DND-41 (cell line): ENCODE results near the gene ARTN.
A peak's percentile ranks its signal among the peaks of the same experiment; 100 is the strongest.

Source experiments
- ATAC-seq: fragments of 200-7000 bp; cut with Tn5 transposase; 3 replicates; pipeline ENCODE4 v1.9.1; 2021; ENCODE audit warnings: low read depth; ENCODE audit not compliant: insufficient read depth
- DNase-seq: peaks from one replicate; pipeline ENCODE4 v3.0.0-alpha.2; 2020
- H2AFZ ChIP-seq: 2 replicates; pipeline ENCODE4 v1.6.0; 2012; ENCODE audit warnings: low read depth, low read length
- H3K27ac ChIP-seq: 2 replicates; pipeline ENCODE4 v1.5.1; 2012; ENCODE audit warnings: low read length, inconsistent platforms
- H3K27me3 ChIP-seq: fragments of 200-600 bp; sonication (generic); 2 replicates; pipeline ENCODE4 v1.6.0; 2012; ENCODE audit warnings: low read length, mild to moderate bottlenecking, inconsistent platforms; ENCODE audit not compliant: insufficient read depth, poor library complexity
- H3K36me3 ChIP-seq: 2 replicates; pipeline ENCODE4 v1.5.1; 2012; ENCODE audit warnings: low read length, inconsistent platforms; ENCODE audit not compliant: insufficient read depth
- H3K4me1 ChIP-seq: 2 replicates; pipeline ENCODE4 v1.5.1; 2012; ENCODE audit warnings: mild to moderate bottlenecking, low read length; ENCODE audit not compliant: insufficient read depth
- H3K4me2 ChIP-seq: 2 replicates; pipeline ENCODE4 v1.6.0; 2012; ENCODE audit warnings: mild to moderate bottlenecking, moderate library complexity, low read length, inconsistent platforms; ENCODE audit not compliant: insufficient read depth
- H3K4me3 ChIP-seq, 2 experiments: fragments of 200-600 bp in 1 of 2; shearing (Covaris generic) in 1 of 2; 2 replicates each; pipeline ENCODE4 v1.5.1; 2012 to 2016; ENCODE audit warnings: inconsistent platforms in 2 of 2, low read length in 2 of 2, mild to moderate bottlenecking in 2 of 2, low read depth in 1 of 2, moderate library complexity in 1 of 2
- H3K79me2 ChIP-seq: 2 replicates; pipeline ENCODE4 v1.6.0; 2012; ENCODE audit warnings: low read length, inconsistent platforms; ENCODE audit not compliant: insufficient read depth
- H3K9ac ChIP-seq: 2 replicates; pipeline ENCODE4 v1.6.0; 2012; ENCODE audit warnings: low read depth, mild to moderate bottlenecking, inconsistent platforms, low read length, moderate library complexity
- H3K9me3 ChIP-seq: 2 replicates; pipeline ENCODE4 v1.5.1; 2012; ENCODE audit warnings: low read length, moderate library complexity, mild to moderate bottlenecking, inconsistent platforms; ENCODE audit not compliant: insufficient read depth, severe bottlenecking
- H4K20me1 ChIP-seq: 2 replicates; pipeline ENCODE4 v1.6.0; 2012; ENCODE audit warnings: low read length; ENCODE audit not compliant: insufficient read depth
- CTCF ChIP-seq: IDR thresholded peaks from 2 replicates; pipeline ENCODE4 v1.5.1; 2012; ENCODE audit warnings: borderline replicate concordance, low read length, moderate library complexity, mild to moderate bottlenecking; ENCODE audit not compliant: poor library complexity, severe bottlenecking; ENCODE audit errors: extremely low read depth
- EZH2 ChIP-seq: IDR thresholded peaks from 3 replicates; pipeline ENCODE4 v1.6.1; 2012; ENCODE audit warnings: borderline replicate concordance, low read depth, mild to moderate bottlenecking, moderate library complexity, low read length, inconsistent platforms; ENCODE audit not compliant: severe bottlenecking

ARTN gene

GRCh38 chr1:43944860-43945259 is 11.3 kb downstream of the ARTN start:
- DNase-seq (no peak), ATAC-seq (no peak)

DNA sequence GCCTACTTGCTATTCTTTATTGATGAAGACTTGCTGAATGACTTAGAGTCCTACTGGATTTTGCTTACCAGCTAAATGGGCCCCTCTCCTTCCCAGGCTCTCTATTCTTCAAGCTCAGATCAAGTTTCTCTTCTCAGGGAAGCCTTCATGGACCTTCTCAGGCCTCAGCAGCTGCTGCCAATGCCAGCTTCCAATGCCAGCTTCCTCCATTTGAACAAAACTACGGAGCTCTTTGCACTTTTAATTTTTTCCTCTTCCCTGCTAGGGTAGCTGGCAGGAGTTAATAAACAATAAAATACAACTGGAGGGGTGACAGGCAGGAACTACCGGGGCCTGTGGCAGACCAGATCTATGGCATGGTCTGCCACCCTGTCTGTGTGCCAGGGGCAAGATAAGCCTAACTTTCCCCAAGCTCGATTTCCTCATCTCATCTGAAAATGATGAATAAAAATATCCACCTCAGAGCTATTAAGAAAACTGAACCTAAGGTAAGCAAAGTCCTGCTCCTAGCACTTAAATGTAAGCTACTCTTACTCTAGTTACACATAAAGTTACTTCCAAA is 12.2 kb downstream of the ARTN start:
- TF ChIP-seq EZH2 (no peak), CTCF (no peak)
- H3K4me2 ChIP-seq: peak overlapping the region; percentile 98
- H3K36me3 ChIP-seq: peaks cover 19% of the 10 kb centered on the region
- peaks cover 39% of the 10 kb centered on the region for H3K4me1 ChIP-seq
- H3K9me3 ChIP-seq: no peaks in the 10 kb centered on the region
- H2AFZ ChIP-seq: peak overlapping the region; percentile 100
- peak overlapping the region; percentile 92 for H3K9ac ChIP-seq
- peaks cover 41% of the 10 kb centered on the region for H3K79me2 ChIP-seq
- no peaks in the 10 kb centered on the region for H3K27me3 ChIP-seq
- no peak for DNase-seq
- no peak for ATAC-seq
- H4K20me1 ChIP-seq: peaks cover 17% of the 10 kb centered on the region
- H3K27ac ChIP-seq: peak overlapping the region; percentile 99
- peak overlapping the region; percentile 96 to 98 for H3K4me3 ChIP-seq

More at GRCh38 chr1:43944860-43945259, 11.3 kb downstream of the ARTN start:
- TF ChIP-seq EZH2: no peak
- TF ChIP-seq CTCF: no peak
- Histone ChIP-seq H3K9ac (no peak overlapping the region), H4K20me1 (peaks cover 16% of the 10 kb centered on the region), H2AFZ (no peak overlapping the region), H3K27ac (no peak overlapping the region), H3K36me3 (peaks cover 10% of the 10 kb centered on the region), H3K4me3 (peak overlapping the region in 1 of 2 experiments; percentile 5; a peak in 1 of 4 replicates), H3K79me2 (peaks cover 41% of the 10 kb centered on the region), H3K4me1 (peaks cover 39% of the 10 kb centered on the region), H3K9me3 (no peaks in the 10 kb centered on the region), H3K4me2 (peak overlapping the region; percentile 98; the same call in 1 of the 2 replicates), H3K27me3 (no peaks in the 10 kb centered on the region)

GRCh38 chr1:43946236-43947060 is 12.8 kb downstream of the ARTN start, which contains the start of gene IPO13:
Gene IPO13 (plus strand): TSS chr1:43946950. CDS start chr1:43947601, 651 bp downstream.
- peak within 1 kb of the TSS; percentile 96 to 98 for H3K4me3 ChIP-seq
- peak within 1 kb of the TSS; percentile 99 for H3K27ac ChIP-seq
- H2AFZ ChIP-seq: peak within 1 kb of the TSS; percentile 100
- peaks cover 19% of the 10 kb centered on the region for H3K36me3 ChIP-seq
- no peaks in the 10 kb centered on the region for H3K9me3 ChIP-seq
- DNase-seq: peak; percentile 96
- no peak for TF ChIP-seq EZH2
- peak; percentile 87 for TF ChIP-seq CTCF
- H3K27me3 ChIP-seq: no peaks in the 10 kb centered on the region
- H3K79me2 ChIP-seq: peaks cover 41% of the 10 kb centered on the region
- H3K9ac ChIP-seq: peak within 1 kb of the TSS; percentile 92
- peak; percentile 94 for ATAC-seq
- H4K20me1 ChIP-seq: peaks cover 17% of the 10 kb centered on the region
- H3K4me2 ChIP-seq: peak within 1 kb of the TSS; percentile 98
- H3K4me1 ChIP-seq: peaks cover 39% of the 10 kb centered on the region
